GM21723 (cell line): Measurements from ENCODE around the gene DKK3.
"Not testable (repeated sequence)": the region's sequence is repeated elsewhere in the genome, so short reads cannot be mapped to it uniquely, and the experiment has no call there.

Experiments
- ATAC-seq: cut with Tn5 transposase; IDR thresholded peaks from one replicate; pipeline ENCODE4 v1.9.1; 2021; ENCODE audit warnings: mild to moderate bottlenecking, moderate library complexity; ENCODE audit not compliant: unreplicated experiment

The DKK3 gene

DNA sequence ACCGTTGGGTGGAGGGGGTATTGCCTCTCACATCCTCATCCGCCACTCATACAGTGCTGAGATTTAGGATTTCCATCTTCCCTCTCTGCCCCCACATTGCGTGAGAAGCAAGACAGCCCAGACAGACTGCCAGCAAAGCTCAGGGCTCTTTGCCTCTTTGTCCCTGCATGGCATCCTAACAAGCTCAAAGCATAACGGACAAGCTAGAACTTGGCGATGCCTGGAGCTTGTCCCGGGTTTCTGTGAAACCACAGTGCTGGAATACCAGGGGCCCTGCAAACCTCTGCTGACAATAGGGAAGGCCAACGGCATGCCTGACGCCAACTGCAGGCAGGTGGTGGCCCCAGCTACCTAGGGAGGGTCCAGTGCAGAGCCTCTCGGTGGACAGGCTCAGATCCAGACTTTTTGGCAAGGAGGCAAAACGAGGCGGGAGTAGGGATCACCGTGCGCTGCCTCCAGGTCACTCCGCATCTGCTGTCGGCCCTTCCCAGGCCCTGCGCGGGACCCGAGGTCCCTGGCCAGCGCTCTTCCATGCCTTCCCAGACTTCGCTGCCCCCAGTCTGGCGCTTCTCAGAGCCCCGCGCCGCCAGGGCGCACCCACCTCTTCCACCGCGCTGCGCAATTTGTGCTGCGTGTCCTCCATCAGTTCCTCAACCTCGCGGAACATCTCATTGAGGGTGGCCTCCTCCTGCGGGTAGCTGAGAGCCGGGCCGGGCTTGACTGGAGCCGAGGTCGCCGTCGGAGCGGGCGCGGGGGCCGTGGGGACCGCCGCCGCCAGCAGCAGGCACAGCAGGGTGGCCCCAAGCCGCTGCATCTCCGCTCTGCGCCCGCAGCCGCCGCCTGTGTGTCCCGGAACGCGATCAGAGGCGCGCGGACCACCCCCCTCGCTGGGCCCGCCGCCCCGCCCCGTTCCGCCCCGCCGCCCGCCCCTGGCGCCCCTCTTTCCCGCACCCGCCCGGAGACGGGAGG is at the start of gene DKK3:
Gene DKK3, minus strand, starts transcription at position 858 of the 969 bp plus-strand sequence. Its CDS starts 44 bp downstream, at position 814.
- no peak for ATAC-seq

DNA sequence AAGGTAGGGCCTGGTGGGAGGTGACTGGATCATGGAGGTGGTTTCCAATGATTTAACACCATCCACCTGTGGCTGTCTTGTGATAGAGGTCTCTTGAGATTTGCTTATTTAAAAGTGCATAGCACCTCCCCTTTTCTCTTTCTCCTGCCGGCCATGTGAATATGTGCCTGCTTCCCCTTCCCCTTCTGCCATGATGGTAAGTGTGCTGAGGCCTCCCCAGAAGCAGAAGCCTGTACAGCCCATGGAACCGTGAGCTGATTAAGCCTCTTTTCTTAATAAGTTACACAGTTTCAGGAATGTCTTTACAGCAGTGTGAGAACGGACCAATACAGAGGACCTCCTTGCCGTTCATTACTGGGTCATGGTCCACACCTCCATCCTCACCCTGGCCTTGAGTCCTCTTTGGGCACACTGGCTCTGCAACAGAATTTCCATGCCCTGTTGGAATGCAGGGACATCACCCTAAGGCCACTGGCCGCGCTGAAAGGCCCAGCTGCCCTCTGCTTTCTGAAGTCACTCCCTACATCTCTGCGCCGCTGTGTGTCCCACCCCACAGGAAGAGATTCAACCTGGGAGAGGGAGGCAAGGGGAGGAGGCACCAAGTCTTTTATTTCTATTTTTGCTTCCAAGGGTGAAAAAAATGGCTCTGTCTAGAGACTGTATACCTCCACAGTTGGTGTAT is 49.0 kb upstream of the DKK3 start:
- no peak for ATAC-seq

DNA sequence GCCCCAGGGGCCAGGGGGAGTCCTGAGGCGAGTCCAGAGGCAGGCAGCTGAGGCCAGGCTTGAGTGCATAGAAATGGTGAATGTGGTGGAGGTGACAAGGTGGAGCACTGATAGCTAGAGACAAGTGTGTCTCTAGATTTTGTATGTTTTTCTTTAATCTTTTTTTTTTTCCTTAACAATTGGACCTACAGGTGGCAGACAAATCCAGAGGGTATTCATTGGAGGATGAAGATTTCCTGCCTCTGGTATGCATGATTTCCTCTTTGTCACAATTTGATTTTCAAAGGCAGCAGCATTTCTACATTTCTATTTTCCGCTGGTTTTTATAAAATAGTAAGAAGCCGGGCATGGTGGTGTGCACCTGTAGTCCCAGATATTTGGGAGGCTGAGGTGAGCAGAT is 47.7 kb upstream of the DKK3 start:
- ATAC-seq, result no peak

DNA sequence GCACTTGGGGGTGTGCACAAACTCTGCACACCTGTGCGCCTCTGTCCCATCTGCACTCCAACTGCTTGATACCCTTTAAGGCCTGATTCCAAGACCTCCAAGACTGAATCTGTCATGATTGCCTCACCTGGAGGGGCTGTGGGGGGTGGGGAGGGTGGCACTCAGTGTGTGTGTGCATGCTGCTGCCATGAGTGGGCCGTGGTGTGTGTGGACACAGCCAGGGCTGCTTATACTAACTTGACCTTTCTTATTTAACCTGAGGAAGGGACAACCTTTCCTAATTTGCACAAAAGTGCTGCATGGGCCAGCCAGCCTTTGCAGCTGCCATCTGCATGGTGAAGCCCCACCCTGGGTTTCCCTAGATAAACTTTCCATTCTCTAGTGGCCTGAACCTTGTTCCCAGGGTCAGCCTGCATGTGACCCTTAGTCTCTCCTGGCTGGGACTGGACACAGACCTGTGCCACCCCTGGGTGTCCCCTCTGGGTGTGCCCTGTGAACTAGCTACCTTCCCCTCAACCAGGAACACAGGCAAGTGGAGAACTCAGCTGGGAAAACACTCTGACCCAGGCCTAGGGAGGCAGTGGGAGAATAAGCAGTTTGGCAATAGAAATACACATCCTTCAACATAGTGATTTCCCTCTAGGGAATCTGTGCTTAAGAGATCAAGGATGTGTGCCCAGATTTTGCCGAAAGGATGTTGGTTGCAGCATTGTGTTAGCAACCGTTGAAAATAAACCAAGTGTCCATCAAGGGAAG is 45.4 kb upstream of the DKK3 start:
- no peak for ATAC-seq

DNA sequence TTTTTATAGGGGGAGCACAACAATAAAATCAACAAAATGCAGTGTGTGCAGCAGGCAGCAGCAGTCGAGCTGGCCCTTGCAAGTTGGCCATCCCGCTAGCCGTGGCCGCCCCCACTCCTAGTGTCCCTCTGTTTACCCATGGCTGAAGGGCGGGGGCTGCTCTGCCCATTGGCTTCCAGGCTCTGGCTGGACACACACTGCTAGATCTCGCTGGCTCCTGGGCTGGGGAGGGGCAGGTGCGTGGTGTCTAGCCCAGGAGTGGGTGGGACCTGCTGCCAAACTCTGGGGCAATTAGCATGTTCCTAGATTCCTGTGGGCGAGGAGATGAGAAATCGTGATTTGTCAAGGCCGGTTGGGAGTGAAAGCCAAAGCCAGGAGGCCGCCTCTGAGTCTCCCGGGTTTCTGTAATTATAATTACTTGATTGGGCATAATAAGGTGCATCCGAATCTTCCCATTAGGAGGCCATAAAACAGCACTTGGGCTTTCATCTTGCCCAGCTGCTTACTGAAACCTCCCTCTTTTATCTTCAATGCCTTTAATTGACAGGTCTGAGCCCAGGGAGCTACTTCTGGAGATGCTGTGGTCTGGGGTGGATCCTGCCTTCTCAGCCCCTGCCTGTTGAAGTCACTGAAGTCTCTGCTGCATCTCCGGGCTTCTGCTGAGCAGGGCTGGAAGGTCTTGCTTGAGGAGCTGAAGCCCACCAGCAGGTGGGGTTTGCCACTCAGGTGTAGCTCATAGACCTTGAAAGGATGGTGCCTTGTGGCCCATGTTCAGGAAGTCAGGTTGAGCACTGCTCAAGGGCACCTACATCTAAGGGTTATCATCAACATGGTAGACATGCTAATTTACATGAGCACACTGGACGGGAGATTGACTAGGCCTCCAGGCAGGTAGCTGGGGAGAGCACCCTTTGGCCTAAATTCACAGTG is 44.5 kb upstream of the DKK3 start:
- ATAC-seq, result no peak

DNA sequence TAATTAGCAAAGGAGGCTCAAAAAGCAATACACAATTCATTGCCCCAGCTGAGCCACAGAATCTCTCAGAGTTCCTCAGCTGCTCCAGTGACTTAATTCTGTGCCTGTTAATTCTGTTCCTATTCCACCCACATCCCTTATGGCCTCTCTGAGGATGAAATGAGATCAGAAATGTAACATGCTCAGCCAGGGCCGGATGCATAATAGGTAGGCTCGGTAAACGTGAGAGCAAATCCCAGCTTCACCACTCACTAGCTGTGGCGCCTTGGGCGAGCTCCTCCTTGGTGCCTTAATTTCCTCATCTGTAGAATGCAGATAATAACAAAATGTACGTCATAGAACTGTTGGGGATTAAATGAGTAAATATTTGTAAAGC is 42.8 kb upstream of the DKK3 start:
- ATAC-seq, result no peak

DNA sequence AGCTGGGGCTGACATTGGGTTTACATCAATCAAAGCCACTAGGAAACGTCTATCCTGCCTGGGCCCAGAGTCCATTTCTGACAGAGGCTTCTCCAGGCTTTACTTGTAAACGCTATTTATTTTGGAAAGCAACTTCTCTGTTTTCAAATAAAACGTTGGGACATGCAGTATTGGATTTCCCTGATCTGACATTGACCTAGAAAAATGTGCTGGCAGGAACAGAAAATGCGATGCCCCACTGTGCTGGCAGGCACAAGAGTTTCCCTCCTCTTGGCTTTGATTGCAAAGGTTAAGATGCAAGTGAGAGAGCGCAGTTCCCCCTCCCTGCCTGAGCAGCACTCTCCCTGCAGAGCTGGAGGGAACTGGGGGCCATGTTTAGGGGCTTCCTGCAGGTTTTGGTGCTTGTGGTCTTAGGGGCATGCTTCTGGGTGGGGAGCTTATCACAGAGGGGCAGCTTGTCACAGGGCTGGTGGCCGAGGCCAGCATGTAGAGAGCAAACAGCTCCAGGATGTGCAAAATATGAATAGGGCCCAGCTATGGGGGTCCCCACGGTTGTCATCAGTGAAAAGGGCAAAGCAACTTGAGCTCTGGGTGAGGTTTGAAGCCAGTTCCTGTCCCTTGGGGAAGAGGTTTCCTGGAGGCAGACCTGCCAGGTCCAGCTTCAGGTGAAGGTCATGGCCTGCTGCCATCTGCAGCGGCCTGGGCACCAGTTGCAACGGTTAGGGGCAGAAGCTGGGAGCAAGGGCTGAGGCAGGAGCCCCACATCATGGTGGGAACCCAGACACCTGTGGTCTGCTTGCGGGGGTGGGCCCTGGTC is 42.3 kb upstream of the DKK3 start:
- no peak for ATAC-seq

DNA sequence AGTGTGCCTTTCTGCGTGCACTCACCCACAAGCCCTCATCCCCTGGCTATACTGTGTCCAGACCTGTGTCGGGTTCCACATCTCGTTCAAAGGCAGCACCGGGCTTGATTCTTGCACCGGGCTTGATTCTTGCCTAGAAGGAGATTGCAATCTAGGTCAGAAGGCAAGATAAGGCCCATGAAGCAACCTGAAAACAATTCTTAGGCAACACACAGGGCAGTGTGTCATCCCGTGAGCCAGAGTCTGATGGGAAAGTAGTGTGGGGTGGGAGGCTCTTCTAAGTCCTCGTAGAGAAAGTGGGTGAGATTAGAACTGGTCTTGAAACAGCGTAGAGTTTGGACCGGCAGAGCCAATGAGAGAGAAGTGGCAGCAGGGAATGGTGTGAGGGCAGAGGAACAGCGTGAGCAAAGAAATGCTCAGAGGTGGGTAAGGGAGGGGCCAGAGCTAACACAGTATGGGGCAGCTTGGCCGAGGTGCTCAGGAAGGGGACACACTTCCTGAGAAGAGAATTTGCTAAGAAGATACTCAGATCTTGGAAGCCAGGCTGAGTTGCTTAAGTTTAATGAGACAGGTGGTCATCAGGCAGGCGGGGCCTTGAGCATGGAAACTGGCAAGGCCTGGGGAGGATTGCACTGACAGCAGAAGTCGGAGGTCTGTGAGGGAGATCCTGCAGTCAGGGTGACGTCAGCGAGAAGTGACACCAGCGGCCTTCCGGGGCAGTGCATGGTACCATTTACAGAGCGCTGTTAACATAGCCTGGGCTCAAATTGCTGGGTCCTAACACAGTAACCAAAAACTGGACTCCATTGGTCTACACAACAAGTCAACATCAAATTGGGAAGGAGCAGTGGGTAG is 40.7 kb upstream of the DKK3 start:
- no peak for ATAC-seq

DNA sequence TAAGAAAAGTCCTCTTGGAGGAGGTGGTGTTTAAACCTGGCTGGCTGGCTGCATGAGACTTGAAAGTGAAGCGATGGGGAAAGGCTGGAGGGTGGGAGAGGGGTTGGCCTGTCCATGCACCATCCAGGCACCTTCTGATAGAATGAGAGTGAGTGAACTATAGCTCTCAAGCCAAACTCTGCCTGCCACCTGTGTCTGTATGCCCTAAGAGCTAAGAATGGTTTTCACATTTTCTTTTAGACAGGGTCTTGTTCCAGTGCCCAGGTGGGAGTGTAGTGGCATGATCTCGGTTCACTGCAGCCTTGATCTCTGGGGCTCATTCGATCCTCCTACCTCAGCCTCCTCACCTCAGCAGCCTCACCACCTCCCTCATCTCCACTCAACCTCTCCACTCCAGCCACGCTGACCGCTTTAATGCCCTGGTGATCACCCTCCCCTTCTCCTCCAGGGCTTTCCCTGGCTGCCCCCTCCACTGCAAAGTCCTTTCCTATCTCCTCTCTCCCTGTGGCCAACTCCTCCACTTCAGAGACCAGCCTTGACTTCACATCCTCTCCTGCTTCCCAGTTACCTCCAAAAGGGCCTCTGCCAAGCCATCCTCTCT is 38.3 kb upstream of the DKK3 start:
- no peak for ATAC-seq

DNA sequence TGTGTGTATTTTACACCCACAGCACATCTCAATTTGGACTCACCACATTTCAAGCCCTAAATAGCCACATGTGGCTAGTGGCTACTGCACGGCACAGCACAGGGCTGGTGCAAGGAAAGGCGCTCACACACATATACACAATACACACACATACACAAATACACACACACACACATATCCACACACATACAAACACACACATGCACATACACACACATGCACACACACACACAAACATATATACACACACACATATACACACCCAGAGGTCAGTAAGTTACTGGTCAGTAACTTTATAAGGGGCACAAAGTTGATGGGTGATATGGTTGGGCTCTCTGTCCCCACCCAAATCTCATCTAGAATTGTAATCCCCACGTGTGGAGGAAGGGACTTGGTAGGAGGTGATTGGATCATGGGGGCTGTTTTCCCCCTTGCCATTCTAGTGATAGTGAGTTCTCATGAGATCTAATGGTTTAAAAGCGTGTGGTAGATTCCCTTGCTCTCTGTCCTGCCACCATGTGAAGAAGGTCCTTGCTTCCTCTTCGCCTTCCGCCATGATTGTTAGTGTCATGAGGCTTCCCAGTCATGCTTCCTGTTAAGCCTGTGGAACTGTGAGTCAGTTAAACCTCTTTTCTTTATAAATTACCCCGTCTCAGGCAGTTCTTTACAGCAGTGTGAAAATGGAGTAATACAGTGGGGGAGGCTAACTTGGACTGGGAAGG is 37.6 kb upstream of the DKK3 start:
- ATAC-seq, result no peak

DNA sequence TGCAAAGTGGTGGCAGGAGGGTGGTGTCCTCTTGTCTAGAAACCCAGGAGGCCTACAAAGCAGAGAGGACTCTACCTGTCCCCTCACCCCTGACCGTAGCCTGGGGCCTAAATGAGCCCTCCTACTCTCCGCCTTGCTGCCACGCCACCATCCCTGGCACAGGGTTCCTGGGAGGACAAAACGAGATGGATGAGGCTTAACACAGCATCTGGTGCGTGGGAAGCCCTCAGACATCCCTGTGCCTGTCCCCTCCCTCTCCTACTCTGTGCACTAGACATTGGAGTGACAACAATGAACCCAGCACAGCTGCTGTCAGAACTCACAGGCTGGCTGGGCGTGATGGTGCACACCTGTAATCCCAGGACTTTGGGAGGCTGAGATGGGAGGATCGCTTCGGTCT is 36.4 kb upstream of the DKK3 start:
- no peak for ATAC-seq

DNA sequence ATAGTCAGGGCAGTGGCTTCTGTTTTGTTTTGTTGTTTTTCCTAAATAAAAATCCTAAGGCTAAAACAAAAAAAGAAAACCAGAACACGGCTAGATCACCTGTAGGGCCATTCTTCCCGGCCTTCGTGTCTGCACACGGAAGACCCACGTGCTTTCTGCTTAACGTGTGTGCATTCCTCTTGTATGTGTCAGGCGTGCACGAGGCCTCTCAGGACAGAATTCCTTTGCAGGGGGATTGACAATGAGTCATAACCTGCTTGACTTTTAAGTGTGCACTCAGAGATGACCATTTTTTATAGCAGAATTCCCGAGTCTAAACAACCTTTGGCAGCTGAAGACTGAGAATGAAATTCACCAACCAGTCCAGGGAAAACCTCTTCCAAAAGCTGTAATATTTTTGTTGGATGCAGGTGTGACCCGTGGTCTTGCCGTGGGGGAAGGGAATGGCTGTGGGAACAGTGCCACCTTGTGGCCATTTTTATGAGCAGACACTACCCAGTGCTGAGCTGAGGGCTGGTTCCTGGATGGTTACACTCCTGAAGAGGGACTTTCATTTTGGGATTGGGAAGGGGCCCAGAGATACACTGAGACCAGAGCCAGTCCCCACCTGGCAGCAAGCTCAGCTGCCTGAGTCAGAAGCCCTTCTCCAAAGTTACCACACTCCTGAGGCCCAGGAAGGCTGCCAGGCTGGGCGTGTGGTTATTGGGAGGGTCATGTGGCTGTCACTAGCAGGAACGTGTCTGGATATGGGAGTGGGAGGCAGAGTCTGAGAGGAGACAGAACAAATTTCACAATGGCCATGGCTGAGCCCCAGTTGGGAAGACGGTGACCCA is 35.7 kb upstream of the DKK3 start:
- ATAC-seq, result peak; percentile 72

DNA sequence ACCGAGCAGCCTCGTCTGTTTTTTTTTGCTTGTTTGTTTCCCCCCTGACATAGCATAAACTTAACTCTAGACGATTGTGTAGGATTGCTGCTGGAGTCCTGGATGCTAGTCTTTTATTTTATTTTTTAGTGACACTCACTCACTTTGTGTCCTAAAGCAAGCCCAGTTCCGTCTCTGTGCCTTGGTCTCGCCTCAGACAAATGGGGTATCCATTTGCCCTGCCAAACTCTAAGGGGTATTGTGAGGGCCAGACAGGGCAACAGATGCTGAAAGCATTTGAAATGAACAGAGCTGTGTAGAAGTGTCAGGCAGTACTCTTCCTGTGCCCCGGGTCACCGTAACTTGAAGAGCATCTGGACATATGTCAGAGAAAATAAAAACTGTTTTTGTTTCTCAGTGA is 34.8 kb upstream of the DKK3 start:
- ATAC-seq, result no peak

DNA sequence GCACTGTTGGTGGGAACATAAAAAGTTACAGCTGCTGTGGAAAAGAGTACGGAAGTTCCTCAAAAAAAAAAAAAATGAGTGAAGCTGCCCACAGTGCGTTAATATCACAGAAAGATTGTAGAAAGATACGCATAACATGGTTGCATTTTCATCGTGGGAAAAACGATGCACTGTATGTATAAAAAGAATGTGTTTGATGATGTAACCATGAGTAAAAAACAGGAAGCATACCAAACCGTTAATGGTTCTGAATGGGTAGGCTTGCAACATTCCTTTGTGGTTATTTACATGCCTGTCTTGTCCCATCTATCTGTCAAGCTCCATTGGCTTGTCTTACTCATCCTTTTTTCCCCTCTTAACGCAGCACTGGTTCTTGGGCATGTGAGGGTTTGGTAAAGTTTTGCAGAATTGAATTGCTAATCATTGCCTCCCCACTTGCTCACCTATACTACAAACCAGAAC is 33.8 kb upstream of the DKK3 start:
- no peak for ATAC-seq

DNA sequence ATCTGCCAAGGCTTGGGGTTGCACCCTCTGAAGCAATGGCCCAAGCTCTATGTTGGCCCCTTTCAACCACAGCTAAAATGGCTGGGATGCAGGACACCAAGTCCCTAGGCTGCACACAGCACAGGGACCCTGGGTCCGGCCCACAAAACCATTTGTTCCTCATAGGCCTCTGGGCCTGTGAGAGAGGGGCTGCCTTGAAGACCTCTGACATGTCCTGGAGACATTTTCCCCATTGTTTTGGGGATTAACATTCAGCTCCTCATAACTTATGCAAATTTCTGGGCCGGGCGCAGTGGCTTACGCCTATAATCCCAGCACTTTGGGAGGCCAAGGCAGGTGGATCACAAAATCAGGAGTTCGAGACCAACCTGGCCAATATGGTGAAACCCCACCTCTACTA is 32.3 kb upstream of the DKK3 start:
- ATAC-seq, result not testable (repeated sequence)

DNA sequence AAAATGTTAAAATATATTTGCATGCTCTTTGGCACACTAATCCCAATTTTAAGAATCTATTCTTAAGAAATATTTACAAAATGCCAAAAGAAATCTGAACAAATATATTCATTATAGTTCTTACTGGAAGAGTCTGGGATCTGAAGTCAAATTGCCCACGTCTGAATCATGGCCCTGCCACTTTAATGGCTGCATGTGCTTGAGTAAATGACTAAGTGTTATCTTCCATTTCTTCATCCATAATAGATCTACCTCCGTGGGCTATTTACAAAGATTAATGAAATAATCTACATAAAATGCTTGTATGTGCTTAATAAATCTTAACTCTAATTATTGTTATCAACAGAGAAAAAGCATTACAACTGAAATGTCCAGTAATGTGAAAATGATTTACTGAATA is 24.5 kb upstream of the DKK3 start:
- no peak for ATAC-seq
